ENCODE results near the gene RNF150.

DNA sequence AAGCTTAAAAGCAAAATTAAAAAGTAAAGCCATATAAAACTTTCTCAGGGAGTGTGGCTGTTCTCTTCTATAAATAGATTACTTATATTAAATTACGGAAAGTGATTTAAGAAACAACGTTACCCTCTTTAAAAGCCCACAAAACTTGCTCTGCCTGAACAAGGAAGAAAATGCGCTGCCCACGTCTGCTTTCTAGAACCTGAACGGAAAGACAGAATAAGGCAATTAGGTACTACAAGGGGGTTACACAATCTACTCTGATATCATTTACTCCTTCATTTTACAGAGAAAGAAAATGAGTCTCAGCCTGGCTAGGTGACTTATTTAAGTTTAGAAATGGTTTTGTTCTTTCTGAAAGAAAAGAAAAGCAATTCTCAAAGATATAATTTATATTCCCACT is 147.2 kb downstream of the RNF150 start:
- TF ChIP-seq POLR2AphosphoS5 (IDR thresholded peaks at IDR 0.05; ENCODE audit: low read depth, low read length) = no peak
- TF ChIP-seq, protein P1, sequence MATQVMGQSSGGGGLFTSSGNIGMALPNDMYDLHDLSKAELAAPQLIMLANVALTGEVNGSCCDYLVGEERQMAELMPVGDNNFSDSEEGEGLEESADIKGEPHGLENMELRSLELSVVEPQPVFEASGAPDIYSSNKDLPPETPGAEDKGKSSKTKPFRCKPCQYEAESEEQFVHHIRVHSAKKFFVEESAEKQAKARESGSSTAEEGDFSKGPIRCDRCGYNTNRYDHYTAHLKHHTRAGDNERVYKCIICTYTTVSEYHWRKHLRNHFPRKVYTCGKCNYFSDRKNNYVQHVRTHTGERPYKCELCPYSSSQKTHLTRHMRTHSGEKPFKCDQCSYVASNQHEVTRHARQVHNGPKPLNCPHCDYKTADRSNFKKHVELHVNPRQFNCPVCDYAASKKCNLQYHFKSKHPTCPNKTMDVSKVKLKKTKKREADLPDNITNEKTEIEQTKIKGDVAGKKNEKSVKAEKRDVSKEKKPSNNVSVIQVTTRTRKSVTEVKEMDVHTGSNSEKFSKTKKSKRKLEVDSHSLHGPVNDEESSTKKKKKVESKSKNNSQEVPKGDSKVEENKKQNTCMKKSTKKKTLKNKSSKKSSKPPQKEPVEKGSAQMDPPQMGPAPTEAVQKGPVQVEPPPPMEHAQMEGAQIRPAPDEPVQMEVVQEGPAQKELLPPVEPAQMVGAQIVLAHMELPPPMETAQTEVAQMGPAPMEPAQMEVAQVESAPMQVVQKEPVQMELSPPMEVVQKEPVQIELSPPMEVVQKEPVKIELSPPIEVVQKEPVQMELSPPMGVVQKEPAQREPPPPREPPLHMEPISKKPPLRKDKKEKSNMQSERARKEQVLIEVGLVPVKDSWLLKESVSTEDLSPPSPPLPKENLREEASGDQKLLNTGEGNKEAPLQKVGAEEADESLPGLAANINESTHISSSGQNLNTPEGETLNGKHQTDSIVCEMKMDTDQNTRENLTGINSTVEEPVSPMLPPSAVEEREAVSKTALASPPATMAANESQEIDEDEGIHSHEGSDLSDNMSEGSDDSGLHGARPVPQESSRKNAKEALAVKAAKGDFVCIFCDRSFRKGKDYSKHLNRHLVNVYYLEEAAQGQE (IDR thresholded peaks at IDR 0.05; ENCODE audit: insufficient read depth in 1 of 2, low read depth in 2 of 2, low read length in 2 of 2) = no peak
- no peak for TF ChIP-seq TAF1 (IDR thresholded peaks at IDR 0.05; ENCODE audit: borderline replicate concordance, insufficient read depth, low read length)
